ENCODE results near the gene GOSR1.

Gene GOSR1

DNA sequence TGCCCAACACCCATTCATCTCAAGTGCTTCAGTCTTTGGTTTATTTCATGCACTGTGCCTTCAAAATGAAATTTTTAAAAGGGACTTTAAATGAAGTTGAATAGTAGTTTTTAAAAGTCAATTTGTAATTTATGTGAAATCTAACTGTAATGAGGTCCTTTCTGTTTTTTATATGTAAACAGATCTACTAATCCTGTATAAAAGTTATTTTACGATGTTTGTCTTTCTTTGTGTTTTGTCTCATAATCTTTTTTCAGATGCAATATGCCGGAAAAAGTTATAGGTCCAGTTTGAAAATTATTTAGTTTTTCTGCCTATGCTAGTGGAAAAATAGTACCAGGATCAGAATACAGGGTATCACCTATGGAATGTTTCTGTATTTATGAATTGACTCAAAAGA, 8.7 kb upstream of the GOSR1 start:
- Histone ChIP-seq H3K27ac (ENCODE audit: extremely low read depth, low read depth, low read length) (no peak overlapping the region), H3K4me1 (ENCODE audit: control insufficient read depth, insufficient read depth, low read length) (no peaks in the 10 kb centered on the region), H3K9me3 (ENCODE audit: control insufficient read depth, insufficient read depth, low read depth, low read length) (no peaks in the 10 kb centered on the region), H3K36me3 (ENCODE audit: control insufficient read depth in 2 of 2, insufficient read depth in 1 of 2, low read length in 2 of 2) (peaks cover 18 to 38% of the 10 kb centered on the region in 2 experiments), H3K4me3 (ENCODE audit: low read depth, low read length) (no peak overlapping the region)
- no peak for TF ChIP-seq KLF9 (tag by site-specific recombination; IDR thresholded peaks at IDR 0.05; ENCODE audit: low read depth)
- no peak for TF ChIP-seq ZNF792 (tag by site-specific recombination; IDR thresholded peaks at IDR 0.05)
- TF ChIP-seq ZBTB1 (tag by site-specific recombination; IDR thresholded peaks at IDR 0.05), result no peak
- peak; percentile 83 for TF ChIP-seq PRDM6 (tag by site-specific recombination; IDR thresholded peaks at IDR 0.05)
- CTCF ChIA-PET, result interaction anchor here (1.2 to 6.6 kb wide), 2 partner anchors 8 to 51 kb away, joined by 4 to 60 read pairs; partner anchors contain the start of gene GOSR1
- POLR2A ChIA-PET, result no interaction called here

DNA sequence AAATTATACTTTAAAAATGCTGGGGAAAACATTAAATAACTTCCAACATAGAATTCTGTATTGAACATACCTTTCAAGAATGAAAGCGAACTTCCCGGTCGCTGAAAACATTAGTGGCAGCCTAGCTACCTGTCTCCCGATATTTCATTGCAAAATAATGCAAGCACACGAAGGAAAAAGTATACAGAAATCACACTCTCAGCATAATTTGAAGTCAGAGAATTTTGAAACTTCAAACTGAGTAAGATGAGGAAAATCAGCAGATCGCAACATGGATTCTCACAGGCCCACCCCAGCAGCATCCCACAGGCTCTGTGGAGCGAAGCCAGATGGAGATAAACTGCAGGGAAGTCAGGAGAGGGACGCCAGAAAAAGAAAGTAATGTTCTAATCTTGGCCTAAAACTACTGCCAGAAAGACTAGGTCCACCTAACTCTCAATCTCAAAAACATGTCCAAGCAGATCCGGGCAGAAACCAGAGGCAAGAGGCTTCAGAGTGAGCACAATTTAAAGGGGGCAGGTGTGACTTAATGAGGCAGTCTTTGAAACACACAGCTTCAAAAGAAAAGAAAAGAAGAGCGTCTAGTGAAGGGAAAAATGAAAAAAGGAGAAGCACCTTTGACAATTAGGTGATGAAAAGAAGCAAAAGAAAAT, 4.8 kb upstream of the GOSR1 start:
- Histone ChIP-seq H3K27ac (ENCODE audit: extremely low read depth, low read depth, low read length) (no peak overlapping the region), H3K9me3 (ENCODE audit: control insufficient read depth, insufficient read depth, low read depth, low read length) (no peaks in the 10 kb centered on the region), H3K4me1 (ENCODE audit: control insufficient read depth, insufficient read depth, low read length) (peaks cover 5% of the 10 kb centered on the region; the same call in 1 of the 2 replicates), H3K36me3 (ENCODE audit: control insufficient read depth in 2 of 2, insufficient read depth in 1 of 2, low read length in 2 of 2) (peaks cover 0 to under 1% of the 10 kb centered on the region in 2 experiments; a peak in 2 of 3 replicates), H3K4me3 (ENCODE audit: low read depth, low read length) (no peak overlapping the region)
- TF ChIP-seq ZNF37A (tag by site-specific recombination; IDR thresholded peaks at IDR 0.05), result no peak
- TF ChIP-seq, protein P1, sequence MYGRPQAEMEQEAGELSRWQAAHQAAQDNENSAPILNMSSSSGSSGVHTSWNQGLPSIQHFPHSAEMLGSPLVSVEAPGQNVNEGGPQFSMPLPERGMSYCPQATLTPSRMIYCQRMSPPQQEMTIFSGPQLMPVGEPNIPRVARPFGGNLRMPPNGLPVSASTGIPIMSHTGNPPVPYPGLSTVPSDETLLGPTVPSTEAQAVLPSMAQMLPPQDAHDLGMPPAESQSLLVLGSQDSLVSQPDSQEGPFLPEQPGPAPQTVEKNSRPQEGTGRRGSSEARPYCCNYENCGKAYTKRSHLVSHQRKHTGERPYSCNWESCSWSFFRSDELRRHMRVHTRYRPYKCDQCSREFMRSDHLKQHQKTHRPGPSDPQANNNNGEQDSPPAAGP (tag by site-specific recombination; IDR thresholded peaks at IDR 0.05), result no peak
- TF ChIP-seq ZNF660 (tag by site-specific recombination; IDR thresholded peaks at IDR 0.05), result no peak
- peak; percentile 86 for TF ChIP-seq ZBTB17 (tag by site-specific recombination; IDR thresholded peaks at IDR 0.05)
- no peak for TF ChIP-seq ZNF449 (tag by site-specific recombination; IDR thresholded peaks at IDR 0.05)
- TF ChIP-seq PRDM1 (tag by site-specific recombination; IDR thresholded peaks at IDR 0.05), result peak; percentile 26; the same call in 1 of the 2 replicates
- TF ChIP-seq, protein P2, sequence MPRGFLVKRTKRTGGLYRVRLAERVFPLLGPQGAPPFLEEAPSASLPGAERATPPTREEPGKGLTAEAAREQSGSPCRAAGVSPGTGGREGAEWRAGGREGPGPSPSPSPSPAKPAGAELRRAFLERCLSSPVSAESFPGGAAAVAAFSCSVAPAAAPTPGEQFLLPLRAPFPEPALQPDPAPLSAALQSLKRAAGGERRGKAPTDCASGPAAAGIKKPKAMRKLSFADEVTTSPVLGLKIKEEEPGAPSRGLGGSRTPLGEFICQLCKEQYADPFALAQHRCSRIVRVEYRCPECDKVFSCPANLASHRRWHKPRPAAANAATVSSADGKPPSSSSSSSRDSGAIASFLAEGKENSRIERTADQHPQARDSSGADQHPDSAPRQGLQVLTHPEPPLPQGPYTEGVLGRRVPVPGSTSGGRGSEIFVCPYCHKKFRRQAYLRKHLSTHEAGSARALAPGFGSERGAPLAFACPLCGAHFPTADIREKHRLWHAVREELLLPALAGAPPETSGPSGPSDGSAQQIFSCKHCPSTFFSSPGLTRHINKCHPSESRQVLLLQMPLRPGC (tag by site-specific recombination; IDR thresholded peaks at IDR 0.05), result no peak
- ChIA-PET POLR2A (no interaction called here), CTCF (interaction anchor here (0.6 to 0.8 kb wide), 3 partner anchors 81 to 165 kb away, joined by 3 to 4 read pairs (median 3); no protein-coding TSS in a partner anchor)

DNA sequence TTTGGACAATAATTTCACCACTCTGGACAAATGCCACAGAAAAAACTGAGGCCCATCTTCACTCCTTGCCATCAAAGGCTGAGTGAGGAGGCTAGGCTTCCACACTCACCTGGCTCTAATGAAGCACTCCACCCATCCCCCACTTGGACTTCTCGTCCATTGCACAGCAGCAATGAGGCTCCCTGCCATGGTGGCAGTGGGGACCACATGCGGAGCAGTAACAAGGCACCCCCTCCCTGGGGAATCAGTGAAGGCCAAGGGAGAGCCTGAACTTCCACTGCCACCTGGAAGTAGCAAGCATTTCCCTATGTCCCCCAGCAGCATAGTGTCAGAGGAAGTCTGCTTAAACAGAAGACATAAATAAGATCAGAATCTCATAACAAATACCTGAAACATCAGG, 2.0 kb upstream of the GOSR1 start:
- TF ChIP-seq GLIS1 (tag by site-specific recombination; IDR thresholded peaks at IDR 0.05) (peak; percentile 65), ZIC2 (tag by site-specific recombination; IDR thresholded peaks at IDR 0.05) (peak; percentile 72), ZNF214 (tag by site-specific recombination; IDR thresholded peaks at IDR 0.05; ENCODE audit: borderline replicate concordance) (no peak), ZNF571 (tag by site-specific recombination; IDR thresholded peaks at IDR 0.05) (no peak)
- POLR2A ChIA-PET, result no interaction called here
- CTCF ChIA-PET, result interaction anchor here (0.6 to 3.3 kb wide), 2 partner anchors 10 to 719 kb away, joined by 4 to 60 read pairs; no protein-coding TSS in a partner anchor
- Histone ChIP-seq H3K4me3 (ENCODE audit: low read depth, low read length) (no peak overlapping the region), H3K4me1 (ENCODE audit: control insufficient read depth, insufficient read depth, low read length) (peaks cover 5% of the 10 kb centered on the region; the same call in 1 of the 2 replicates), H3K9me3 (ENCODE audit: control insufficient read depth, insufficient read depth, low read depth, low read length) (no peaks in the 10 kb centered on the region), H3K27ac (ENCODE audit: extremely low read depth, low read depth, low read length) (no peak overlapping the region), H3K36me3 (ENCODE audit: control insufficient read depth in 2 of 2, insufficient read depth in 1 of 2, low read length in 2 of 2) (peaks cover 15 to 18% of the 10 kb centered on the region in 2 experiments)

All from HEK293 (cell line).